Progenitor cell of endocrine pancreas (in vitro differentiated cells): ENCODE measurements around the gene AP1S1. TPM values are rescaled to one million over a fixed set of nuclear protein-coding genes. Genes with fewer than 3 reads are reported as not detected.
"Not testable (repeated sequence)": the region's sequence is repeated elsewhere in the genome, so short reads cannot be mapped to it uniquely, and the experiment has no call there.

Experiments
- DNase-seq: peaks from one replicate; pipeline ENCODE4 v3.0.0; 2021; ENCODE audit warnings: low spot score; ENCODE audit not compliant: unreplicated experiment
- H3K27ac Mint-ChIP-seq: 2 replicates; pipeline ENCODE4 v1.8.0; 2021; ENCODE audit warnings: mild to moderate bottlenecking, moderate library complexity, mixed read lengths
- H3K27me3 Mint-ChIP-seq: 2 replicates; pipeline ENCODE4 v1.8.0; 2021; ENCODE audit warnings: mixed read lengths
- H3K36me3 Mint-ChIP-seq: 2 replicates; pipeline ENCODE4 v1.8.0; 2022; ENCODE audit warnings: mixed read lengths; ENCODE audit not compliant: insufficient read depth
- H3K4me1 Mint-ChIP-seq: 2 replicates; pipeline ENCODE4 v1.8.0; 2021; ENCODE audit warnings: low read depth, mixed read lengths
- H3K4me3 Mint-ChIP-seq: 2 replicates; pipeline ENCODE4 v1.8.0; 2021; ENCODE audit warnings: low read depth, mild to moderate bottlenecking, moderate library complexity, mixed read lengths
- H3K9me3 Mint-ChIP-seq: 2 replicates; pipeline ENCODE4 v1.8.0; 2021; ENCODE audit warnings: low read depth, mixed read lengths
- CTCF ChIP-seq: fragments of 200-600 bp; sonication (generic); IDR thresholded peaks from one replicate; pipeline ENCODE4 v1.5.0; 2021; ENCODE audit warnings: antibody characterized with exemption, mild to moderate bottlenecking; ENCODE audit not compliant: unreplicated experiment
- total RNA-seq: library from RNA; stranded (reverse); gene quantifications from 2 replicates; pipeline ENCODE4 v1.2.1, GENCODE V29; 2021

The AP1S1 gene
- total RNA-seq, 1 donor from 2014 or later, result 61.3 TPM

- no peak overlapping the region for H3K4me3 Mint-ChIP-seq
- no peaks in the 10 kb centered on the region for H3K36me3 Mint-ChIP-seq
- no peaks in the 10 kb centered on the region for H3K4me1 Mint-ChIP-seq
- peaks cover 36% of the 10 kb centered on the region for H3K27me3 Mint-ChIP-seq
- H3K9me3 Mint-ChIP-seq, result no peaks in the 10 kb centered on the region
- no peak for DNase-seq
- H3K27ac Mint-ChIP-seq, result no peak overlapping the region
- TF ChIP-seq CTCF, result no peak
Measured at GRCh38 chr7:101186844-101187428, 32.7 kb downstream of the AP1S1 start.

- Mint-ChIP-seq H3K36me3 (no peaks in the 10 kb centered on the region), H3K4me3 (no peak overlapping the region), H3K27me3 (peaks cover 30% of the 10 kb centered on the region), H3K9me3 (no peaks in the 10 kb centered on the region), H3K4me1 (no peaks in the 10 kb centered on the region), H3K27ac (peak overlapping the region; percentile 41)
- no peak for TF ChIP-seq CTCF
- DNase-seq, result no peak
Measured at GRCh38 chr7:101189109-101189508, 34.8 kb downstream of the AP1S1 start.

- H3K4me1 Mint-ChIP-seq, result peaks cover 5% of the 10 kb centered on the region
- peaks cover 25% of the 10 kb centered on the region for H3K27me3 Mint-ChIP-seq
- no peak overlapping the region for H3K27ac Mint-ChIP-seq
- DNase-seq, result no peak
- H3K9me3 Mint-ChIP-seq, result no peaks in the 10 kb centered on the region
- H3K4me3 Mint-ChIP-seq, result no peak overlapping the region
- no peaks in the 10 kb centered on the region for H3K36me3 Mint-ChIP-seq
- TF ChIP-seq CTCF, result no peak
Measured at GRCh38 chr7:101195884-101196283, 41.6 kb downstream of the AP1S1 start.

GRCh38 chr7:101197991-101198390 lies 43.7 kb downstream of the AP1S1 start:
- Mint-ChIP-seq H3K4me3 (no peak overlapping the region), H3K4me1 (peaks cover 6% of the 10 kb centered on the region), H3K27me3 (peaks cover 35% of the 10 kb centered on the region), H3K9me3 (no peaks in the 10 kb centered on the region), H3K36me3 (no peaks in the 10 kb centered on the region), H3K27ac (no peak overlapping the region)
- no peak for DNase-seq
- TF ChIP-seq CTCF, result no peak

GRCh38 chr7:101198476-101198875 lies 44.2 kb downstream of the AP1S1 start:
- no peak for DNase-seq
- Mint-ChIP-seq H3K4me3 (no peak overlapping the region), H3K4me1 (peaks cover 6% of the 10 kb centered on the region), H3K36me3 (no peaks in the 10 kb centered on the region), H3K9me3 (no peaks in the 10 kb centered on the region), H3K27me3 (peaks cover 37% of the 10 kb centered on the region), H3K27ac (no peak overlapping the region)
- no peak for TF ChIP-seq CTCF

- H3K27ac Mint-ChIP-seq, DNase-seq, H3K9me3 Mint-ChIP-seq, H3K36me3 Mint-ChIP-seq, H3K4me1 Mint-ChIP-seq, H3K4me3 Mint-ChIP-seq: not testable (repeated sequence)
- peaks cover 47% of the 10 kb centered on the region for H3K27me3 Mint-ChIP-seq
Measured at GRCh38 chr7:101199522-101199921, 45.2 kb downstream of the AP1S1 start.
